Measurements from ENCODE around the gene TAF1B.

- TF ChIP-seq KDM1A (IDR thresholded peaks at IDR 0.05; ENCODE audit: borderline replicate concordance): no peak
- TF ChIP-seq, protein P1, sequence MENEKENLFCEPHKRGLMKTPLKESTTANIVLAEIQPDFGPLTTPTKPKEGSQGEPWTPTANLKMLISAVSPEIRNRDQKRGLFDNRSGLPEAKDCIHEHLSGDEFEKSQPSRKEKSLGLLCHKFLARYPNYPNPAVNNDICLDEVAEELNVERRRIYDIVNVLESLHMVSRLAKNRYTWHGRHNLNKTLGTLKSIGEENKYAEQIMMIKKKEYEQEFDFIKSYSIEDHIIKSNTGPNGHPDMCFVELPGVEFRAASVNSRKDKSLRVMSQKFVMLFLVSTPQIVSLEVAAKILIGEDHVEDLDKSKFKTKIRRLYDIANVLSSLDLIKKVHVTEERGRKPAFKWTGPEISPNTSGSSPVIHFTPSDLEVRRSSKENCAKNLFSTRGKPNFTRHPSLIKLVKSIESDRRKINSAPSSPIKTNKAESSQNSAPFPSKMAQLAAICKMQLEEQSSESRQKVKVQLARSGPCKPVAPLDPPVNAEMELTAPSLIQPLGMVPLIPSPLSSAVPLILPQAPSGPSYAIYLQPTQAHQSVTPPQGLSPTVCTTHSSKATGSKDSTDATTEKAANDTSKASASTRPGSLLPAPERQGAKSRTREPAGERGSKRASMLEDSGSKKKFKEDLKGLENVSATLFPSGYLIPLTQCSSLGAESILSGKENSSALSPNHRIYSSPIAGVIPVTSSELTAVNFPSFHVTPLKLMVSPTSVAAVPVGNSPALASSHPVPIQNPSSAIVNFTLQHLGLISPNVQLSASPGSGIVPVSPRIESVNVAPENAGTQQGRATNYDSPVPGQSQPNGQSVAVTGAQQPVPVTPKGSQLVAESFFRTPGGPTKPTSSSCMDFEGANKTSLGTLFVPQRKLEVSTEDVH (IDR thresholded peaks at IDR 0.05; ENCODE audit: low read depth, partially characterized antibody): no peak
- TF ChIP-seq, protein P2, sequence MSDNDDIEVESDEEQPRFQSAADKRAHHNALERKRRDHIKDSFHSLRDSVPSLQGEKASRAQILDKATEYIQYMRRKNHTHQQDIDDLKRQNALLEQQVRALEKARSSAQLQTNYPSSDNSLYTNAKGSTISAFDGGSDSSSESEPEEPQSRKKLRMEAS (IDR thresholded peaks at IDR 0.05; ENCODE audit: low read depth, low read length): no peak
Observed at GRCh38 chr2:9971105-9971818, 128.0 kb downstream of the TAF1B start.

Measured in GM12878 (cell line).